ENCODE results near the gene CHN2.

The CHN2 gene

GRCh38 chr7:29194594-29195427 is at the start of gene CHN2:
Gene CHN2, plus strand, starts transcription at chr7:29194775.
- no peak for TF ChIP-seq CTCF (IDR thresholded peaks at IDR 0.05; ENCODE audit: borderline replicate concordance, insufficient read depth, low read depth, low read length)
- no peak within 1 kb of the TSS for H3K4me3 ChIP-seq (ENCODE audit: low read depth, low read length)

GRCh38 chr7:29145553-29146056 is 49.0 kb upstream of the CHN2 start:
- H3K4me3 ChIP-seq (ENCODE audit: low read depth, low read length), result no peak overlapping the region
- TF ChIP-seq CTCF (IDR thresholded peaks at IDR 0.05; ENCODE audit: borderline replicate concordance, insufficient read depth, low read depth, low read length), result no peak

GRCh38 chr7:29146057-29146706 is 48.4 kb upstream of the CHN2 start, which contains the start of gene CPVL:
Gene CPVL, minus strand, starts transcription at chr7:29146537. Its CDS starts 25,476 bp downstream, at chr7:29121061.
- H3K4me3 ChIP-seq (ENCODE audit: low read depth, low read length), result no peak within 1 kb of the TSS
- no peak for TF ChIP-seq CTCF (IDR thresholded peaks at IDR 0.05; ENCODE audit: borderline replicate concordance, insufficient read depth, low read depth, low read length)

- TF ChIP-seq CTCF (IDR thresholded peaks at IDR 0.05; ENCODE audit: borderline replicate concordance, insufficient read depth, low read depth, low read length), result no peak
- no peak overlapping the region for H3K4me3 ChIP-seq (ENCODE audit: low read depth, low read length)
Observed at GRCh38 chr7:29146888-29147609, 47.5 kb upstream of the CHN2 start.

GRCh38 chr7:29147821-29148220 is 46.8 kb upstream of the CHN2 start:
- no peak overlapping the region for H3K4me3 ChIP-seq (ENCODE audit: low read depth, low read length)
- TF ChIP-seq CTCF (IDR thresholded peaks at IDR 0.05; ENCODE audit: borderline replicate concordance, insufficient read depth, low read depth, low read length), result no peak

- TF ChIP-seq CTCF (IDR thresholded peaks at IDR 0.05; ENCODE audit: borderline replicate concordance, insufficient read depth, low read depth, low read length), result no peak
- no peak overlapping the region for H3K4me3 ChIP-seq (ENCODE audit: low read depth, low read length)
Observed at GRCh38 chr7:29149036-29149435, 45.5 kb upstream of the CHN2 start.
